NAMALWA (cell line): ENCODE data around the gene C9orf72.
"Not testable (repeated sequence)": the region's sequence is repeated elsewhere in the genome, so short reads cannot be mapped to it uniquely, and the experiment has no call there.

Experiments used
- DNase-seq: peaks from one replicate; pipeline ENCODE4 v3.0.0-alpha.2; 2015; ENCODE audit warnings: low spot score

The C9orf72 gene

GRCh38 chr9:27572918-27573633 lies at the start of gene C9orf72:
C9orf72 (minus strand) TSS chr9:27573481; CDS start chr9:27567120, 6,361 bp downstream.
- DNase-seq: no peak

GRCh38 chr9:27622693-27623340 lies 49.5 kb upstream of the C9orf72 start:
- no peak for DNase-seq

DNA sequence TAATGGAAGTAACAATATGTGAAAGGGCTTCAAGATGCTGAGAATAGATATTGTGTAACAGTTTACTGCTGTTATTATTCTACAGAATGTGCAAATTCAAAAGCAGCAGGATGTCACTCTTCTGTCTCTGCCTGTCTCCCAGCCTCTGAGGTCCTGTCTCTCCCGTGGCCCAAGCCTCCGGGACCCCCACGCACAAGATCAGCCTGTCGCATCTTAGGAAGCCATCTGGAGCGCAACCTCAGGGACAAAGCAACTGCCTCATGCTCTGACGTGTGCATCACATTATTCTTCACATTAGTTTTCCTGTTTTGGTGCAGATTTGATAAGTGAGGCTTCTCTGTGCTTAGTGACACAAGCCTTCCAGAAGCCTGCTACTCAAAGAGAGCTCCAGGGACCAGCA lies 46.5 kb upstream of the C9orf72 start:
- DNase-seq: no peak

GRCh38 chr9:27618066-27618465 lies 44.8 kb upstream of the C9orf72 start:
- DNase-seq: no peak

GRCh38 chr9:27614551-27614950 lies 41.3 kb upstream of the C9orf72 start:
- DNase-seq: no peak

GRCh38 chr9:27612036-27612435 lies 38.8 kb upstream of the C9orf72 start:
- DNase-seq: not testable (repeated sequence)

DNA sequence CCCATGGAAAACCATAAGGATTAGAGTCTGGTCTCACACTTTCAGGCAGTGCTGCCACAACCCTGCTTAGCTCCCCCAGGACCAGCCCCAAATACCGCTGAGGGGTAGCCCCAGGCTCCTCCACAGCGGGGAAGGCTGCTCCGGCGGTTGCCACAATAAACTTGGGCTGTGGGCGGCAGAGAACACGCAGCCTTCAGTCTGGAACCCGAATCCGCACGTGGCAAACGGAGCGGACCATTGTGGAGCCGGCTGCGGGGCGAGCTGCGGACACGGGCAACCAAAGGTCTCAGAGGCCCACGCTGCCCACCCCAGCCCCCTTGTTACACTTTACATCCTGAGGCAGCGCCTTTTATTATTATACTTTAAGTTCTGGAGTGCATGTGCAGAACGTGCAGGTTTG lies 37.3 kb upstream of the C9orf72 start:
- no peak for DNase-seq

DNA sequence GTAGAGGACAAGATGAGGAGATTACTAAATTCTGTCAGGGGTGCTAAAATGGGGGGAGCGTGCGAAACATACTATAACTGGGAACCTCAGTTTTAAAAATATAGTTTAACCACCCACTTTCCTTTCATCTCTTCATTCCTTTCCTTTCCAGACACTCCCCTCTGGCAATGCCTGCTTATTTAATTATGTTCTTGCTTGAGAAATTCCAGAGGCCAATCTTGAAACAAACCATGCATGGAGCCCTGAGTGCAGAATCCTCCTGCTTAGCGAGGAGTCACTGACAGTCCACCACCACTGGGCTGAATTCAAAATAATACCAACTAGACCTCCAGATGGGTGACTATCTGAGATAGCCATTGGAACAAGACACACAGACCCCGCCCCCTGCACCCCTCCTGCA lies 29.7 kb upstream of the C9orf72 start:
- no peak for DNase-seq

GRCh38 chr9:27602142-27602861 lies 29.0 kb upstream of the C9orf72 start:
- no peak for DNase-seq

DNA sequence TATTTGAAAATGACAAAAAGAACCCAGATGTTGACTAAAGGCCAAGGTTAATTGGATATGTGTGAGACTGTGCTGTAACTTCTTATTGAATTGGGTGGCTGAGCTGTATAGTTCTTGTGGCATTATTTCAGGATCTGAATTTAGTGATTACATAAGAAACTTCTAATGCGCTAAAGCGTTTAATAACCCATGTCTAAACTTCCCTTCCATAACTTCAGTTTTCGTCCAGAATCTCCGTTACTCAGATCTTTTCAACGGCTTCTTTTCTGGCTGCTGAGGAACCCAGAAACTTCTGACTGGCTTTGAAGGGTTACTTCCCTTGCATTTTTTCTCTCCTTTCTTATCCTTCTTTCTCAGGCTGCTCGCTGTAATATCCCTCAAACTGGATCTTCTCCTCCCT lies 28.1 kb upstream of the C9orf72 start:
- no peak for DNase-seq

GRCh38 chr9:27600256-27600655 lies 27.0 kb upstream of the C9orf72 start:
- DNase-seq: no peak

GRCh38 chr9:27599870-27600238 lies 26.6 kb upstream of the C9orf72 start:
- no peak for DNase-seq

GRCh38 chr9:27599102-27599869 lies 26.0 kb upstream of the C9orf72 start:
- DNase-seq: no peak

DNA sequence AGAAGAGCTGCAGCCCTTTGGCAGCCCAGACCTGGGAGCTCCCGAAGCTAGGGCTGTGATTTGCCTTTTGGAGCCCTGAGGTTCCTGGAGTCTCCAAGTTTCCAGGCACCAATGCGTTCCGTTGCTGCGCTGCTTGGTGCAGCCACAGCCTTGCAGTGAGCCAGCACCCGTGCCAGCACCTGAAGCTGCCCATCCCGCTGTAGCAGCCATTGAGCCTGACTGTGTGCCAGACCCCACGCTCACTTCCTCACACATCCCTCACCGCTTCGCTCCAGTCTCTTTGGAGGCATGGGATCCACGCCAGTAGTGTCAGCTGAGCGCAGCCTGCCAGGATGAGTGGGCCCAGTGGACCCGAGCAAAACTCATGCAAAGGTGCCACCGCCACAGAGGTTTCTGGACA lies 22.5 kb upstream of the C9orf72 start:
- DNase-seq: no peak

DNA sequence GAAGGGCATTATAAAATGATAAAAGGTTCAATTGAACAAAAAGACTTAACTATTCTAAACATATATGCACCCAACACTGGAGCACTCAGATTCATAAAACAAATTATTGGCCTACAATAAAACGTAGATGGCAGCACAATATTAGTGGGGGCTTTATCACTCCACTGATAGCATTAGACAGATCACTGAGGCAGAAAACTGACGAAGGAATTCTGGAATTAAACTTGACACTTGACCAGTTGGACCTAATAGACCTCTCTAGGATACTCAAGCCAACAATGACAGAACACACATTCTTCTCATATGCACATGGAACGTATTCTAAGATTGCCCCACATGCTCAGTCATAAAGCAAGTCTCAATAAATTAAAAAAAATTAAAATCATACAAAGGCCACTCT lies 18.4 kb upstream of the C9orf72 start:
- no peak for DNase-seq

GRCh38 chr9:27591093-27591492 lies 17.8 kb upstream of the C9orf72 start:
- no peak for DNase-seq

GRCh38 chr9:27590651-27591050 lies 17.4 kb upstream of the C9orf72 start:
- no peak for DNase-seq

DNA sequence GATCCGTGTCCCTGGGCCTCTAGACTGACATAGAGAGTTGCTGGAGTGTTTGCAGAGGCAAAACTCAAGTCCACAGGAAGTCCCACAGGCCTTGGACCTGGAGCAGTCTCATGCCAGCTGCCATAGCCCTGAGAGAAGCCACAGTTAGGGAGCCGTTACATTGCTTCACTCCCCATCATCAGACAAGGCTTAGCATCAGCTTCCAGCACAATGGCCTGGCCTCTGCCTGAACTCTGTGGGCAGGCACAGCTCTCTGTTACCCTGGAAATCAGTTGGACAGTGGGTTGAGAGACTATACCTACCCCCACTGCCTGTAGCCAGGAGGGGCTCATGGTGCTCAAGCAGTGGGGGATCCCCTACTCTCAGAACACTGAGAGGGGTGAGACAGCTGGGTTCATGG lies 16.2 kb upstream of the C9orf72 start:
- no peak for DNase-seq

GRCh38 chr9:27586304-27586703 lies 13.0 kb upstream of the C9orf72 start:
- no peak for DNase-seq

- DNase-seq: no peak
These were observed 11.7 kb upstream of the C9orf72 start for GRCh38 chr9:27584931-27585330.

- no peak for DNase-seq
These were observed 9.5 kb upstream of the C9orf72 start for GRCh38 chr9:27582794-27583193.

- no peak for DNase-seq
These were observed 8.5 kb upstream of the C9orf72 start for GRCh38 chr9:27581826-27582225.
